ENCODE measurements around the gene GRK6.
"Not testable (repeated sequence)": the region's sequence is repeated elsewhere in the genome, so short reads cannot be mapped to it uniquely, and the experiment has no call there.

The GRK6 gene

DNA sequence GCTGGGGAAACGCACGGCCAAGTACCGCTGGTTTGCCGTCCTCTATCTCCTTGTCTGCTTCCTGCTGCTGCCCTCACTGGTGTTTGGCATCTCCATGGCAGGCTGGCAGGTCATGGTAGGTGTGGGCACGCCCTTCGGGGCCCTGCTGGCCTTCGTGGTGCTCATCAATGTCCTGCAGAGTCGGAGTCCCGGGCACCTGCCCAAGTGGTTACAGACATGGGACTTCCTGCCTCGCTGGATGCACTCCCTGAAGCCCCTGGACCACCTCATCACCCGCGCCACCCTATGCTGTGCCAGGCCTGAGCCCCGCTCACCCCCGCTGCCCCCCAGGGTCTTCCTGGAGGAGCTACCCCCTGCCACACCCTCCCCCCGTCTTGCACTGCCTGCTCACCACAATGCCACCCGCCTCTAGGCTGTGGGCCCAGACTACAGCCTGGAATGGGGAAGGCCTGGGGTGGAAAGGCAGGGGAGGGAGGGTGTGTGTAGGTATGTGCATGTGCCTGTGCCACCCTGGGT is 28.5 kb upstream of the GRK6 start:
- DNase-seq = no peak

DNA sequence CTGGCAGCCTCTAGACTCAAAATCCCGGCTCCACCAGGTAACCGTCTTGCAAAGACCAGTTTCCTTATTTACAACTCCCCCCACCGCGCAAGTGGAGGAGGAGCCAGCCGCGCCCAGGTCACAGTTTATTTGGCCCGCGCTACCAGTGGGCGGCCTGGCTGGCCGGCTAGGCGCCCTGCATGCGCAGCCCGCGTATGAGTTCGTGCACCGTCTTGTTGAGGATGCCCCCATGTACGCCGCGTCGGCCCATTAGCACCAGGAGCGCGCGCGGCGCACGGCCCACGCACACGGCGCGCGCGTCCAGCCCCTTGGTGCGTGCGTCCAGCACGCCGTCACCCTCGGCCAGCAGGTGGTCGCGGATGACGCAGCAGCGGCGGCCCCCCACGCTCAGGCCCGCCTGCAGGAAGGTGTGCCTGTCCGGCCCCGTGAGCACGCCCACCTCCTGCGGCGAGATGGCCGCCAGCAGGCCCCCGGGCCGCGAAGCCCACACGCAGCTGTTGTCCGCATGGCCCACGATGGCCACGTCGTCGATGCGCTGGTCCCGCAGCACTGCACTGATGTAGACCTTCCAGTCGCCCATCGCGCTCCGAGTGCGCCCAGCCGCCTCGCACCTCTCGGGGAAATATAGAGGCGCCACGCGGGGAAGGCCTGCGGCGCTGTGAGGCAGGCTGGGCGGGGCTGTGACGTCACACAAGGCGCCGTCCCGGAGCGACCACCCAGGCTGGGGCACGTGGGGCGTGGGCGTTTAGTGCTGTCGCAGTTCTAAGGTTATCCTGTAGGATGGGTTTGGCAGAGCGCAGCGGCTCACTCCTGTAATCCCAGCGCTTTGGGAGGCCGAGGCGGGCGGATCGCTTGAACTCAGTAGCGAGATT is 26.2 kb upstream of the GRK6 start, which contains the start of gene PFN3:
PFN3 (minus strand) TSS at position 665 of the 872 bp plus-strand sequence; CDS start at position 580, 85 bp downstream.
- peak in 2 of 56 donors; percentile 25 to 33 for DNase-seq

- peak in 38 of 56 donors; percentile 8 to 84 (median 52) for DNase-seq
Observed at GRCh38 chr5:177402271-177403043, 24.0 kb upstream of the GRK6 start.

DNA sequence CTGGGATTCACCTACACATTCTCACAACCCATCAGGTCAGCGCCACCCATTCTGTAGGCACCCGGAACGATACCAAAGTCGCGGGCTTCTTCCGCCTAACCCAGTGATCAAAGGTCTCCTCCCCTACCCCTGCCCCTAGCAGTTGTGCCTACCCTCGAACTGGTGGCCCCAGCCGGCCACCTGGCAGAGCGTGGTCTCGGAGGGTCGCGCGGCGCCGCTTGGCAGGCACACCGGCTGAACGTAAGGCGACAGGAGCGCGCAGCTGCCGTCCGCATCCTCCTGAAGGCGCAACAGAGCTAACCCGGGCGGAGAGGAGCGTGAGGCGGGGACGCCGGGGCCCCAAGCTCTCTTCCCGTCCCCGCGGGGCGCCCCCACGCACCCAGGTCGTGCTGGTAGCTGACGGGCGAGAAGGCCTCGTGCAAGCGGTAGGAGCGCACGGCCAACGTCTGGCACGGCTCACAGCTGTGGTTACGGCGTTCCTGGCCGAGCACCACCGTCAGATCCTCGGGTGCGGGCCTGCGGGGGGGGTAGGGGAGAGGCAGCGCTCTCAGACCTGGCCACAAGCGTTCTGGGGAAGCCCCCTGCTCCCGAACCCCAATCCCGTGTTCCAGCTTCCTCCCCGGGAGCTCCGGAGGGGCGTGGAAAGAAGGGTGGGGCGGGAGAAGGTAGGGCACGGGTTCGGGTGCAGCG is 23.2 kb upstream of the GRK6 start:
- peak in 26 of 56 donors; percentile 25 to 64 (median 46) for DNase-seq

- DNase-seq = peak in 47 of 56 donors; percentile 17 to 79 (median 49)
Observed at GRCh38 chr5:177403792-177404640, 22.5 kb upstream of the GRK6 start.

- DNase-seq = no peak
Observed at GRCh38 chr5:177404641-177405179, 21.8 kb upstream of the GRK6 start.

- DNase-seq = no peak
Observed at GRCh38 chr5:177405312-177405711, 21.2 kb upstream of the GRK6 start.

DNA sequence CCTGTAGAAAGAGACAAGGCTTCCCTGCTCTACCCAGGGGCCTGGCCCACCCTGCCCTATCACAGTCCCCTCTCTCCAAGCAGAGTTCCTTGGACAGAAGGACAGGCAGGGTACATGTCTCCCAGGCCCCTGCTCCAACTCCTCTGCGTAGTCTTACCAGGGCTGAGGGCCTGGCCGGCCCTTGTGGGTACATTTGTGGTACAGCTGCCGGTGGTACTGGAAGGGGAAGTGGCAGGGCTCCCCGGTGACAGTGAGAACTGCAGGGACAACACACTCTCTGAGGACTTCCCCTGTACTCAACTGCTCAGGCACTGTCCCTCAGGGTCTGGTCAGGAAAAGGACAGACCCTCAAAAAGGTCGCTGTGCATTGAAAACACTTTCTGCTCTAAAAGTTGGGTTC is 20.7 kb upstream of the GRK6 start:
- peak in 2 of 56 donors; percentile 10 to 11 for DNase-seq

DNA sequence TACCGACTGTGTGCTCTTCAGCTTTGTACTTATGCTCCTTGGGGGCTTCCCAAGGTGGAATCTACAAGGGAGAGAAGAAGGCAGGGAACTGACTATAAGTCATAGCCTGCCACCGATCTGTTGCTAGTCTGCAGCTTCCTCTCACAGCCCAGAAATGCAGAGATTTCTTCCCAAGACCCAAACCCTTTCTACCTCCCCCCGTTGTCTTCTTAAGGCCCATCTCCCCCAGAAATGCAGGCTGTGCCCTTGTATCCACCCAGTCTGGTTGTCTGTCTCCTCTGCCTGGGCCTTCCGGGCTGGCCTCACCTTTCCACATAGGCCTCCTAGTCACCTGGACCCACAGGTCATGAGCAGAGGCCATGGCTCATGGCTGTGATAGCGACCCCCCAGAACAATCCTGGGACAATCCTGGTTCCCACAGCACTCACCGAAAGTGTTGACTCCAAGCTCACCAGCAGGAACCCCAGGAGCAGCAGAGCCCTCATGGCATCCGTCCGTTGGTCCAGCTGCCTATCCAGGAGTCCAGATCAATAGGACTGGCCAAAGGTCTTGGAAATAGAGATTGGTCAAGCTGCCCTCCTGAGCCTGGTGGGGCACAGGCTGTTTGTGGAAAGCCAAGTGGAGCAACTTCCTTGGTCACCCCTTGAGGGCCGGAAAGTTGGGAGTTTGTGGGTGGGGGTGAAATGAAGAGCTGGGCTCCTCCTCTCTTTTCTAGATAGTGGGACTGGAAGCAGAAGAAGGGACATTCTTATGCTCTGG is 17.3 kb upstream of the GRK6 start, which contains the start of gene F12:
F12 (minus strand) TSS at position 522 of the 759 bp plus-strand sequence; CDS start at position 485, 37 bp downstream.
- no peak for DNase-seq

DNA sequence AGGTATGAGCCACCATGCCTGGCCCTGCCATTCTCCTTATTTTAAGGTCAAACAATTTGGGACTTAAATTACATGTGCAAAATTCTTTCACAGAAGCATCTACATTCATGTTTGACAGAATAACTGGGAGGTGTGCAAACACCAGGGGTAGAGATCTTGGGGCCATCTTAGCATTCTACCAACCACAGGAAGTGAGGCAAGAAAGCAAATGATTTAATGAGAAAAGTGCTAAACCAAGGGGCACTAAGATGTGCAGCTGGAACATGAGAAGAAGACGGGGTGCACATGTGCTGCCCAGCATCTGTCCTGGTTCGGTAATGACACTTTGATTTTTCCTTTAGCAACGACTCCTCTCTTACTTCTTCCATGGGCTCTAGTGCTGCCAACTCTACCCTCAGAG is 15.9 kb upstream of the GRK6 start:
- DNase-seq = no peak

GRCh38 chr5:177412603-177413233 is 13.8 kb upstream of the GRK6 start:
- DNase-seq = no peak

- DNase-seq = peak in 2 of 56 donors; percentile 13 to 33
Observed at GRCh38 chr5:177414481-177414880, 12.0 kb upstream of the GRK6 start.

GRCh38 chr5:177417081-177417480 is 9.4 kb upstream of the GRK6 start:
- DNase-seq = not testable (repeated sequence)

- DNase-seq = no peak
Observed at GRCh38 chr5:177419046-177419445, 7.4 kb upstream of the GRK6 start.

- not testable (repeated sequence) for DNase-seq
Observed at GRCh38 chr5:177420472-177420871, 6.0 kb upstream of the GRK6 start.

GRCh38 chr5:177421062-177421798 is 5.2 kb upstream of the GRK6 start:
- no peak for DNase-seq

DNA sequence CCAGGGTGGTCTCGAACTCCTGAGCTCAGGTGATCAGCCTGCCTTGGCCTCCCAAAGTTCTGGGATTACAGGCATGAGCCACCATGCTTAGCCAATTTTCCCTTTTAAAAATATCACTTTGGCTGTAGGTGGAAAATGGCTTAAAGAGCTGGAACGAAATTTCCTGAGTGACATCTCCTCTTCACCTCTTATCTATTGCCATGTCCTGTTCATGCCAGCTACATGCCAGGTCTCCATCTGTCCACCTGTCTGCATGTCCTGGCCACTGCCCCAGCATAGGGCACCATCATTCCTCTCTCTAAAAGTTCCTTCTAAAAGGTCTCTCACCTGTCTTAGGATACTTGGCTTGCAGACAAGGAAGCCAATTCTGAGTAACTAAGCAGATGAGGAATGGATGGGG is 2.8 kb upstream of the GRK6 start:
- DNase-seq = no peak
